Kidney (tissue), 14 donors: ENCODE results near the gene USB1. TPM values are rescaled to one million over a fixed set of nuclear protein-coding genes. Genes with fewer than 3 reads are reported as not detected.

Source experiments
- DNase-seq, 5 donors: peaks; one replicate each; pipeline ENCODE4 v3.0.0-alpha.2; 2013 to 2020
- FAIRE-seq: peaks from 2 replicates; lab custom pipeline; 2012; peaks lifted over from hg19 to GRCh38; lab: Jason Lieb, UNC
- H3K27ac ChIP-seq, 2 donors: one replicate each; pipeline ENCODE4 v1.7.0; 2013; ENCODE audit warnings: low read depth in 2 of 2, low read length in 2 of 2, inconsistent platforms in 1 of 2
- H3K27me3 ChIP-seq: one replicate; pipeline ENCODE4 v1.7.1; 2013; ENCODE audit warnings: low read length, inconsistent platforms; ENCODE audit not compliant: control insufficient read depth, insufficient read depth
- H3K36me3 ChIP-seq, 3 donors: one replicate each; pipeline versions ENCODE4 v1.7.0 to v1.7.1; 2013; ENCODE audit warnings: low read length in 3 of 3, control low read depth in 1 of 3, inconsistent platforms in 1 of 3; ENCODE audit not compliant: insufficient read depth in 3 of 3, control insufficient read depth in 2 of 3
- H3K4me1 ChIP-seq, 3 donors: one replicate each; pipeline versions ENCODE4 v1.7.0 to v1.7.1; 2013; ENCODE audit warnings: low read length in 3 of 3, inconsistent platforms in 1 of 3, low read depth in 1 of 3; ENCODE audit not compliant: control insufficient read depth in 2 of 3, insufficient read depth in 2 of 3
- H3K4me3 ChIP-seq, 3 donors: one replicate each; pipeline versions ENCODE4 v1.7.0 to v1.8.1; 2013; ENCODE audit warnings: low read length in 3 of 3, control low read depth in 1 of 3, inconsistent platforms in 1 of 3
- H3K9ac ChIP-seq, 3 donors: one replicate each; pipeline versions ENCODE4 v1.7.0 to v1.7.1; 2013; ENCODE audit warnings: low read length in 3 of 3, control low read depth in 1 of 3, inconsistent platforms in 1 of 3
- H3K9me3 ChIP-seq, 3 donors: one replicate each; pipeline versions ENCODE4 v1.7.0 to v1.7.1; 2013; ENCODE audit warnings: low read length in 3 of 3, control low read depth in 1 of 3, inconsistent platforms in 1 of 3; ENCODE audit not compliant: control insufficient read depth in 2 of 3, insufficient read depth in 1 of 3
- intact Hi-C: fragments of 100-400 bp; cut with DNase I; formaldehyde crosslinking; loops from one replicate; pipeline ENCODE4 v1.11.1; 2022
- polyA plus RNA-seq: library from polyadenylated mRNA; stranded (reverse); fragments of 350-450 nt; fragmentation: Illumina TruSeq; extraction: RNeasy Lipid Tissue Mini Kit (QIAGEN cat#74804); gene quantifications from one replicate; pipeline ENCODE4 v1.2.3, GENCODE V29; 2014; ENCODE audit warnings: low read depth, low replicate concordance; ENCODE audit not compliant: insufficient read depth
- total RNA-seq: library from RNA; stranded (reverse); fragmentation: NEBNext Ultra II Directional; extraction: Animal tissue kit (Norgen Biotek cat#: 25700); gene quantifications from one replicate; pipeline ENCODE4 v1.2.1, GENCODE V29; 2021
- TF ChIP-seq, protein P1 (sequence below): IDR thresholded peaks from 3 replicates; pipeline ENCODE4 v1.5.1; 2012; ENCODE audit warnings: mild to moderate bottlenecking, moderate library complexity, borderline replicate concordance; ENCODE audit not compliant: insufficient read depth; ENCODE audit errors: extremely low read depth
- donor health status: control.
- donor health status: control.
- donor health status: control.
- donor health status: control.
- donor health status: control.
- donor health status: DM: yes; HTN: yes; CAD: no.
- donor health status: Normal renal cell carcinoma (clear cell type).

USB1 gene
- total and polyA plus RNA-seq, 2 donors from 2014 or later: 18.3 to 32.8 TPM

DNA sequence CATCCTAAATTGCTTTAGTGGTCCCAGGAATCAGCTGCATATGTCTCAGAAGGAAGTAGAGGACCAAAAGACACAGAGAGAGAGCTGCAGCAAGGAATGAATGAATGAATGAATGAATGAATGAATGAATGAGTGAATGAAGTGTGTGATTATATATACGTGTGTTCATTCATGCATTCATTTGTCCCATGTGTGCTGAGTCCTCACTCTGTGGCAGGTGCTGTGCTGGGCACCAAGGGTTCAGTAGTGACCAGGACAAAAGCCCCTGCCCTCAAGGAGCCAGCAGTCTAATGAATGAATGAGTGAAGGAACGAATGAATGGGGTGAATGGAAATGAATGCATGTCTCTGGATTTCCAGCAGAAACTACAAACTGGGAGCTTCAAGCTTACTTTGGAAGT lies 39.7 kb upstream of the USB1 start:
- FAIRE-seq (no peak), DNase-seq (no peak)
- H3K36me3 ChIP-seq: no peaks in the 10 kb centered on the region
- no peak overlapping the region for H3K4me3 ChIP-seq
- no peaks in the 10 kb centered on the region for H3K4me1 ChIP-seq
- H3K27ac ChIP-seq: no peak overlapping the region
- intact Hi-C loops: no loop called here
- TF ChIP-seq, protein P1, sequence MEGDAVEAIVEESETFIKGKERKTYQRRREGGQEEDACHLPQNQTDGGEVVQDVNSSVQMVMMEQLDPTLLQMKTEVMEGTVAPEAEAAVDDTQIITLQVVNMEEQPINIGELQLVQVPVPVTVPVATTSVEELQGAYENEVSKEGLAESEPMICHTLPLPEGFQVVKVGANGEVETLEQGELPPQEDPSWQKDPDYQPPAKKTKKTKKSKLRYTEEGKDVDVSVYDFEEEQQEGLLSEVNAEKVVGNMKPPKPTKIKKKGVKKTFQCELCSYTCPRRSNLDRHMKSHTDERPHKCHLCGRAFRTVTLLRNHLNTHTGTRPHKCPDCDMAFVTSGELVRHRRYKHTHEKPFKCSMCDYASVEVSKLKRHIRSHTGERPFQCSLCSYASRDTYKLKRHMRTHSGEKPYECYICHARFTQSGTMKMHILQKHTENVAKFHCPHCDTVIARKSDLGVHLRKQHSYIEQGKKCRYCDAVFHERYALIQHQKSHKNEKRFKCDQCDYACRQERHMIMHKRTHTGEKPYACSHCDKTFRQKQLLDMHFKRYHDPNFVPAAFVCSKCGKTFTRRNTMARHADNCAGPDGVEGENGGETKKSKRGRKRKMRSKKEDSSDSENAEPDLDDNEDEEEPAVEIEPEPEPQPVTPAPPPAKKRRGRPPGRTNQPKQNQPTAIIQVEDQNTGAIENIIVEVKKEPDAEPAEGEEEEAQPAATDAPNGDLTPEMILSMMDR: no peak
- H3K9me3 ChIP-seq: no peaks in the 10 kb centered on the region
- no peaks in the 10 kb centered on the region for H3K27me3 ChIP-seq
- H3K9ac ChIP-seq: no peak overlapping the region

DNA sequence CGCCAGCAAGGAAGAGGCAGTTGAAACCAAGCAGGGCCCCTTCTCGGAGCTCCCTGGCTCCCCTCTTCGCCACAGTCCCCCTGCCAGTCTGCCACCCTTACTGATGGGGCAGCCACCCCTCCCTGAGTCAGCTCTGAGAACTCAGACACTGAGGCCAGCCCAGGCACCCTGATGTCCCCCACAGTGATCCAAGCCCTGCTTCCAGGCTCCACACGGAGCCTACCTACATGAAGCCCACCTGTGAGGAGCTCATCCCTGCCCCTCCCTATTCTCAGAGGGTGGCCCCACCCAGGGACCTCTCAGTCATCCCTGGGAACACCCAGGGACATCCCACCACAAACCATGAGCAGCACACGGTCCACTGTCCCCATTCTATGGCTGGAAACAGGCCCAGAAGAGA lies 39.2 kb upstream of the USB1 start:
- DNase-seq: no peak
- no peak for FAIRE-seq
- Histone ChIP-seq H3K4me3 (no peak overlapping the region), H3K9ac (no peak overlapping the region), H3K27me3 (no peaks in the 10 kb centered on the region), H3K36me3 (no peaks in the 10 kb centered on the region), H3K9me3 (no peaks in the 10 kb centered on the region), H3K4me1 (no peaks in the 10 kb centered on the region), H3K27ac (no peak overlapping the region)
- intact Hi-C loops: no loop called here
- TF ChIP-seq, protein P1: no peak

GRCh38 chr16:57962756-57963155 lies 38.5 kb upstream of the USB1 start:
- Histone ChIP-seq H3K4me1 (no peaks in the 10 kb centered on the region), H3K36me3 (no peaks in the 10 kb centered on the region), H3K4me3 (no peak overlapping the region), H3K27me3 (no peaks in the 10 kb centered on the region), H3K9ac (no peak overlapping the region), H3K27ac (no peak overlapping the region), H3K9me3 (no peaks in the 10 kb centered on the region)
- TF ChIP-seq, protein P1: no peak
- intact Hi-C loops: no loop called here
- DNase-seq (no peak), FAIRE-seq (no peak)

DNA sequence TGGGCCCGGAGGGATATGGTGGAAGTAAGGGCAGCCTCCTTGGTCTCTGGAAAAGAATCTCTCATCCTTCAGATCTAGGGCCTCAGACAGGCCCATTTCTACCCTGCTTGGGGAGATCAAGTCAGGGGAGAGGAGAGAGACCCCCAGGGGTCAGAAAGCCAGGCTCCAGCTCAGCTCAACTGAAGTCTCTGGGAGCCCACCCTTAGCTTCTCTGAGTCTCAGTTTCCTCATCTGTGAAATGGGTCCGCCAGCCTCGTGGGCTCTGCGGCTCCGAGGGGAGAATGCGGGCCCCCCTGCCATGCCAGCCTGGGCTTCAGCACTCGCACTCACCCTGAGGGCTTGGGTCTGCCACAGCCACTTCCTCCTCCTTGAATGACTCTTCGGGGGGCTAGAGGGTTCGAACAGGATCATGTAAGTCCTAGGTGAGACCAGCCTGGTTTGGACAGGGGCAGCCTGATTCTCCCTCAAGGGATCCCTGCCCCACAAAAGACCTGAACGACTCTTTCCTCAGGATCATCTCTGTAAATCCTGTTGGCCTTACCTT lies 37.0 kb upstream of the USB1 start:
- intact Hi-C loops: no loop called here
- DNase-seq (no peak), FAIRE-seq (no peak)
- Histone ChIP-seq H3K9ac (no peak overlapping the region), H3K9me3 (no peaks in the 10 kb centered on the region), H3K27ac (no peak overlapping the region), H3K4me1 (no peaks in the 10 kb centered on the region), H3K4me3 (no peak overlapping the region), H3K27me3 (no peaks in the 10 kb centered on the region), H3K36me3 (no peaks in the 10 kb centered on the region)
- TF ChIP-seq, protein P1: no peak
